GM10266 (cell line): ENCODE data around the gene MRPL11.
"Not testable (repeated sequence)": the region's sequence is repeated elsewhere in the genome, so short reads cannot be mapped to it uniquely, and the experiment has no call there.

Experiments
- DNase-seq: peaks from one replicate; pipeline ENCODE4 v3.0.0; 2012; ENCODE audit errors: extremely low spot score
- TF ChIP-seq, protein P1 (sequence below): IDR thresholded peaks from 2 replicates; pipeline ENCODE4 v1.5.1; 2012; ENCODE audit warnings: mild to moderate bottlenecking, low read depth; ENCODE audit not compliant: control insufficient read depth, insufficient read depth; ENCODE audit errors: missing control alignments

Gene MRPL11

DNA sequence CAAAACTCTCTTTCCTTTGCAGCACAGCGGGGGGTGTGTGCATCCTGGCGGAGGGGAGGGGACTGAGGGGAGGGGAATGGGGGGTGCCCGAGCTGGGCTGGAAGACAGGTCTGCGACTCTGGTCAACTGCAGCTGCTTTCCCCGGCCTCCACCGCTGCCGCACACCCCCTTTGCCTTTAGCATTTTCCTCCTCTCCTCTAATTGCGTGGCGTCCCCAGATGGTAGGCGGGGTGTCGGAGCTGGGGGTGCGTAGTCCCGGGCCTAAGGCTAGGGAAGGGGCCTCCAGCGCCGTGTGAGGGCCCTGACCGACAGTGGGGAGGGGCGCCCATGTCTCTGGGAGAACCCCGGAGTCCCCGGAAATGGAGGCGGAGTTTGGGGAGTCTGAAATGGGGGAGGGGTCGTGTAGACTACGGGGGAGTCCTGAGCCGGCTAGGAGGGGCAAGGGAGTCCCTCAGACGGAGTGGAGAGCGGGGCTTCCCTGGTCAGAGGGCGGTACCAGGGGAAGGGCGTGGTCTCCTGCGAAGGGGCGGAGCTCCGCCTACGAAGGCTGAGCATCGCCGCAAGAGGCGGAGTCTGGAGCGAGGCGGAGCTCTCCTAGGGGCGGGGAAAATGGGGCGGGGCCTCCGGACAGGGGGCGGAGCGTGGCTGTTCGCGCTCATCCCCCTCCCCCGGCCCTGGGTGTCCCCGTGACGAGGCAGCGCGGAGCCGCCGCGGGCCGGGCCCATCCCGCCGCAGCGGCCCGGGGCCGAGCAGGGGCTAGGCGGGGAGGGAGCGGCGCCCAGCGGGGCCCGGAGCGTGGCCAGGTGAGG, 27.8 kb upstream of the MRPL11 start, which contains the start of gene PELI3:
TSS of gene PELI3 (plus strand) at position 681 of the 809 bp plus-strand sequence. CDS start 1,224 bp downstream, outside the sequence.
- peak; percentile 99 for DNase-seq
- TF ChIP-seq, protein P1, sequence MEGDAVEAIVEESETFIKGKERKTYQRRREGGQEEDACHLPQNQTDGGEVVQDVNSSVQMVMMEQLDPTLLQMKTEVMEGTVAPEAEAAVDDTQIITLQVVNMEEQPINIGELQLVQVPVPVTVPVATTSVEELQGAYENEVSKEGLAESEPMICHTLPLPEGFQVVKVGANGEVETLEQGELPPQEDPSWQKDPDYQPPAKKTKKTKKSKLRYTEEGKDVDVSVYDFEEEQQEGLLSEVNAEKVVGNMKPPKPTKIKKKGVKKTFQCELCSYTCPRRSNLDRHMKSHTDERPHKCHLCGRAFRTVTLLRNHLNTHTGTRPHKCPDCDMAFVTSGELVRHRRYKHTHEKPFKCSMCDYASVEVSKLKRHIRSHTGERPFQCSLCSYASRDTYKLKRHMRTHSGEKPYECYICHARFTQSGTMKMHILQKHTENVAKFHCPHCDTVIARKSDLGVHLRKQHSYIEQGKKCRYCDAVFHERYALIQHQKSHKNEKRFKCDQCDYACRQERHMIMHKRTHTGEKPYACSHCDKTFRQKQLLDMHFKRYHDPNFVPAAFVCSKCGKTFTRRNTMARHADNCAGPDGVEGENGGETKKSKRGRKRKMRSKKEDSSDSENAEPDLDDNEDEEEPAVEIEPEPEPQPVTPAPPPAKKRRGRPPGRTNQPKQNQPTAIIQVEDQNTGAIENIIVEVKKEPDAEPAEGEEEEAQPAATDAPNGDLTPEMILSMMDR: no peak

DNA sequence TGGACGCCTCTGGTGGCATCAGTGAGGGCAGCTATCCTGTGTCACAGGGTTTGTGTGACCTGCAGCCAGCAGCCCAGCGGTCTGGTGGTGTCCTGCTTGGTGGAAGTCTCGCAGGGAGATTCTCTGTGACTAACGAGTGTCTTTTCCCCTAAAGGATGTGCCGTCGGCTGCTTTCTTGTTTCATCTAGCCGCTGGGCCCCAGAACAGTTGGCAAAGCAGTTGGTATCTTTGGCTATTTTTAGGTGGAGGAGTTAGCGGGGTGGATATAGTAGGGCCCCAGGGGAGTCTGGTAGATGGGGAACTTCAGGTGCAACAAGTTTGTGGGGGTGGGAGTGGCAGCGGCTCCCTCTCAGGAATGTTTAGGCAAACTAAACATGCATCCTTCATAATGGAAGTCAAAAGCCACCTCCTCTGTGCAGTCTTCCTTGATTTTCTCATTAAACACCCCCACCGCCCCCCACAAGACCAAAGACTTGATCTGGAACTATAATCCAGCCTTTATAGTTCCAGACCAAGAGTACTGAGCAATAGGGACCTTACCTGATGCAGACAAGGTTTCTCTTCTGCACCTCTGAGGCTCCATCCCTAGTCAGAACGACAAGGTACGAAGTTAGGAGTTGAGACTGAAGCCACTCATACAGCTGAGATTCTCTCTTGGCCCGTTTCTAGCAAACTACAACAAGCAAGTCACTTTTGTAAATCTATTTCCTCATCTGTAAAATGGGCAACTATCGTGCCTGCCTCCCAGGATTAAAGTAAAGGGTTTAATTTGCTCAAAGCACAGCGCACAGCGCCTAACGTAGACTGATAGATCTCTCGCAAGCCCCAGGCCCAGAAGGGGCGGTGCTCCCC, 27.0 kb upstream of the MRPL11 start:
- TF ChIP-seq, protein P1: no peak
- DNase-seq: no peak

DNA sequence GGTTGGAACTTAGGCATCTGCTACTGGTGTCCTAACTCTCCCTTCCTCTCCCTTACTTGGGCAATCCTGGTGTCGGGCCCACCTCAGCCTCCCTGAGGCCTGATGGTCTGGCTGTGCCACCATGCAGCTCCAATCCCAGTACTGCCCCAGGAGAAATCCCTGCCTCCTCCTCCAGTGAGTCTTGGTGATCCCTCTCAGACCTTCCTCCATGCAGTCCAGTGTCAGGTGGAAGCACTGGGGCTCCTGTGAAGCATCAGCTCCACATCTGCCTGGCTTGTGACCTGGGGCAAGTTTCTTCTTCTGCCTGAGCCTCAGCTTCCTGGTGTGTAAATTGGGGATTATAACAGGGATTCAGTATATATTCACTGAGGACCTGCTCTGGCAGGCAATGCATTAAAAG, 26.3 kb upstream of the MRPL11 start:
- no peak for DNase-seq
- TF ChIP-seq, protein P1: no peak

DNA sequence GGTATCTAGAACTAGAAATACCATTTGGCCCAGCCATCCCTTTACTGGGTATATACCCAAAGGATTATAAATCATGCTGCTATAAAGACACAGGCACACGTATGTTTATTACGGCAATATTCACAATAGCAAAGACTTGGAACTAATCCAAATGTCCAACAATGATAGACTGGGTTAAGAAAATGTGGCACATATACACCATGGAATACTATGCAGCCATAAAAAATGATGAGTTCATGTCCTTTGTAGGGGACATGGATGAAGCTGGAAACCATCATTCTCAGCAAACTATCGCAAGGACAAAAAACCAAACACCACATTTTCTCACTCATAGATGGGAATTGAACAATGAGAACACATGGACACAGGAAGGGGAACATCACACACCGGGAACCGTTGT, 25.5 kb upstream of the MRPL11 start:
- not testable (repeated sequence) for DNase-seq

DNA sequence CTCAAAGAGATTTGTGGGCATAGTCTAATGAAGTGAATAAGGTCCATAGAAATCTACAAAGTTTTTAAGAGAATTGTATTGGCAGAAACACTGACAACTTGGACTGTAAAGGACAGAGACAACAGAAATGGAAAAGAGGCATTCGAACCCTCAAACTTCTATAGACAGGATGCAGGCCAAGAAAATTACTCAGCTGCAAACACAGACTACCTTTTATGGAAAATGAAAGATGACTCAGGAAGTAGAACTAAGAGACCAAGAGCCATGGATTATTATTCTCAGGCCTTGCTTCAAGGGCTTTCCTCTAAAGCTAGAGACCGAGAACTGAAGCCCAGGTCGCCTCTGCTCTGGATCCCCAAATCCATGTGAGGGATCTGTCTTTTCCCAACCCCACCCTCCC, 24.3 kb upstream of the MRPL11 start:
- TF ChIP-seq, protein P1: no peak
- no peak for DNase-seq

DNA sequence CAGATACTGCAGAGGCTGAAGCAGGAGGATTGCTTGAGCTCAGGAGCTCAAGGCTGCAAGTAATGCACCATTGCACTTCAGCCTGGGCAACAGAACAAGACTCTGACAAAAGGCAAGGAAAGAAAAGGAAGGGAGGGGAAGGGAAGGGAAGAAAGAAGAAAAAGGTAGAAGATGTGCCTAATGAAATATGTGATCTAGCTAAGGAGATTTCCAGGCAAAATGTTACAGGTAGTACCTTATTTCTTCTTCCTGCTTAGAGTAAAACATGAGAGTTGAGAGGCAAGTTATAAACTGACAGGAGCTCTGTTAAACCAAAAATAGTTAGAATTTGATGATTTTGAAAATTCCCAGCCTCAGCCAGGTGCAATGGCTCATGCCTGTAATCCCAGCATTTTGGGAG, 23.4 kb upstream of the MRPL11 start:
- TF ChIP-seq, protein P1: no peak
- no peak for DNase-seq

DNA sequence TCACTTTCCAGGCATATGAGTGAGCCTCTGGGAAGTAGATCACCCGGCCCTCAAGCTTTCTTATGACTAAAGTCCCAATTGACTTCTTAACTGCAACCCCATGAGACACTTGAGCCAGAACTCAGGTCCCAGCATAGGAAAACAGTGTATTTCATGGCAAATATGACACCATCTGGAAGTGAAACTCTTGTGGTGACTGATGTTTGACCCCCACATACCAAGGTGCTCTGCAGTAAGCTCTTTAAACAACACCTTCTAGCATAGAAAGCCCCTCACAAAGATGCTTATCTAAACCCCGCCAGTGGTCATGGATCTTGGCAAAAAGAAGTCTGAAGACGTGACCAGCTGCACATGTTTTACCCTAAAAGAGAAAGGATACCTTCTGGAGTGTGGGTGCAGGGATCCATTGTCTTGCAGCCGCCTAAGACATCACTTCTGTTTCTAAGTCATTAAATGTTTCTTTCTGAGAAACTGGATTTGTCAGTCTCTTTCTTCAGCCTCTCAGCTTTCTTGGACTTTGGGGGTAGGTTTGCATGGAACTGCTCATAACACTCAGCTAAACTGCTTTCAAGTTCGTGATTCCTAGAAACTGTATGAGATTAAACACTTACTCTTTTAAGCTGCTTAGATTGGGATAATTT, 20.6 kb upstream of the MRPL11 start:
- TF ChIP-seq, protein P1: no peak
- DNase-seq: no peak
